HG03575 (cell line): ENCODE results near the gene CCDC85C.

Experiments
- ATAC-seq: cut with Tn5 transposase; IDR thresholded peaks from one replicate; pipeline ENCODE4 v1.9.1; 2021; ENCODE audit not compliant: unreplicated experiment, insufficient number of reproducible peaks, low FRiP score; ENCODE audit errors: extremely low read depth

The CCDC85C gene

DNA sequence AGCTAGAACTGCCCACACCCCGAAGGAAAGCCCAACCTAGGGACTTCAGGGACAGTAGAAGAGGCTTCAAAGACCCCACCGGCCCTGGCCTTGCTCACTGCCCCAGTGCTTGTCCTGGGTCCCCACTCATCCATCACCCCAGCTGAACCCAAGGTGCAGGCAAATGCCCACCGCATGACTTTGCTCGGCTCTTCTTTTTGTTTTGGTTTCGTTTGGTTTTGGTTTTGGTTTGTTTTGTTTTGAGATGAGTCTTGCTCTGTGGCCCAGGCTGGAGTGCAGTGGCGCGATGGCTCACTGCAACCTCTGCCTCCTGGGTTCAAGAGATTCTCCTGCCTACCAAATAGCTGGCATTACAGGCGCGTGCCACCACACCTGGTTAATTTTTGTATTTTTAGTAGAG, 9.0 kb downstream of the CCDC85C start:
- ATAC-seq, result peak; percentile 85

DNA sequence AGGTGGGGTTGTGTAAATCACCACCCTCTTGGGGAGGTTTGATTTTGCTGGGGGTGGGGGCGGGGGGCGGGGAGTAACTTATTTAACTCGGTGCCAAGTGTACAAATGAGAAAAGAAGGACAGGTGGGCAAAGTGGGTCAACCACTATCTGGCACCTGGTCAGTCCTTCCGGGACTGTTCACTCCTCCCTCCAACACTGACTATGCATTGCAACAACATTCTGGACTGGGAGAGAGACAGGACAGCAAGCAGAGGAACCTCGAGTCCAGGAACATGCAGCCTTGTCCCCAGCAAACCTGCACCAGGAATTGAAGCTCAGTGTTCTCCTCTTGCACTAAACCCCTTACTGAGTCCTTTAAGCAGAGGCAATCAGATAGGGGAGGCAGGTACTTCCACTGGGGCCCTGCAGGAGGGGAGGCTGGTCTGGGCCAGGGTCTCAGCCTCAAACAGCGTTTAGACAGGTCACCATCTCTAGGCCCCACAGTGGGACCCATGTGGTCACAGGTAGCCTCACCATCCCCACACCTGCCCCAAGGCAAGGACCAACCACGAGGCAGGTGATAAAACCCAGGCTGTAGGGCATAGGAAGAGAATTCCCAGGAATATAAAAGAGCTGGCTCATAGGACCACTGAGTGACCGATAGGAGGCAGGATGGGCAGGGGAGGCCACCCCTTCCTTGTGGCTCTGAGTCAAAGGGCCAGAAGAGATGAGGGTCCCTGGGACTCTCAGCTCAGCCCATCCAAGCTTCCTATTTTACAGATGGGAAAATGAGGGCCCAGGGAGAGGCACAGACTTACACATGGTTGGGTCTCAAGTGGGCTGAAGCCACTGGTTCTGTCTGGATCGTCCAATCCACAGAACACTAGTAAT, 9.8 kb downstream of the CCDC85C start:
- ATAC-seq, result no peak

DNA sequence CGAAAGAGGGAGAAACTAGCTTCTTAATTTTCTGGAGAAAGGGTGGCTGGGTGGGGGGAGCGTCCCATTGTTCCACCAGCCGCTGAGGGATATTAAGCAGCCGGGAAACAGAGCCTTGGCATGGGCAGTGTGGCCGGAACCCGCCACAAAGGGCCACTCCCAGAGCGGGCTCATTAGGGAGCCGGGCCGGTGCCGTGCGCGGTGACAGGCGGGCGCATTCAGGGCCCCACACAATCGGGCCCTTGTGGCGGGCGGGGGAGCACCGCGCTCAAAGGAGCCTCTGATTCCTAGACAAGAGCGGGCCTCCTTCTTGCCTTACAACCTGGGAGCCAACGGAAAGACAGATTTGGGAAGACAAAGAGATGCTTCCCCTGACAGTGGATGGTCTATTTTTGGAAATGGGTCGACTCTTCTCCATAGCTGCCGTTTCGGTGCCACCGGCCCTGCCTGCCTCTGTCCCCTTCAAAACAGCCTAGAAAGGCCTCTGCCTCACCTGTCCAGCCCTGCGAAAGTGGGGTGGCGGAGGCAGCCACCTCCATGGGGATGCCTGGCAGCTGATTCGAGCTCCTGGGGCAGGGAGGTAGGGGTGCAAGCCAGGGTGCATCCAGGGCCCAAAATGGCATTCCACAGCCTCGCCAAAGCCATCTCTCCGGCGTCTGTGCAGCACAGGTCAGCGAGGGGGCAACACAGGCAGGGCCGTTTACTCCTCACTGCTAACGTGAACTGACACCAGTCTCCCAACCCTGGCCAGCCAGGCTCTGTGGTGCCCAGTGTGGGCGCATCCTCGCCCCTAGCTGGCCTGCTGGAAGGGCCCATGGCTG, 10.9 kb downstream of the CCDC85C start:
- ATAC-seq, result no peak

DNA sequence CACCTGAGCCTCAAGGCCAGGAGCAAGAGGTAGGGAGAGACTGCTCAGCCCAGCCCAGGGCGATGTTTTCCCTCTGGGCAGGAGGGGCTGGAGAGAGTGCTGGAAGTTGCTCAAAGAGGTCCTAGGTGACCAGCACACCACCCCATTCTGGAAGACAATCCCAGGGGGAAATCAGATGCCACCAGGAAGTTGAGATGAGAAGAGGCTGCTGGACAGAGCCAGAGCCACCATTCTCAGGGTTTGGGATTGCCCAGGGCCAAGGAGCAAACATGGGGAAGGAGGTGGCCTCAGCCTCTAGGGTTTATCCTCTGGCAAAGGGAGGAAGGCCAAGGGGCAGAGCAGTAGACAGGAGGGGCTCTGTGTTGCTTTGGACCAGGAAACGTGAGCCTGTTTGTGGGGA, 11.6 kb downstream of the CCDC85C start:
- ATAC-seq, result no peak

DNA sequence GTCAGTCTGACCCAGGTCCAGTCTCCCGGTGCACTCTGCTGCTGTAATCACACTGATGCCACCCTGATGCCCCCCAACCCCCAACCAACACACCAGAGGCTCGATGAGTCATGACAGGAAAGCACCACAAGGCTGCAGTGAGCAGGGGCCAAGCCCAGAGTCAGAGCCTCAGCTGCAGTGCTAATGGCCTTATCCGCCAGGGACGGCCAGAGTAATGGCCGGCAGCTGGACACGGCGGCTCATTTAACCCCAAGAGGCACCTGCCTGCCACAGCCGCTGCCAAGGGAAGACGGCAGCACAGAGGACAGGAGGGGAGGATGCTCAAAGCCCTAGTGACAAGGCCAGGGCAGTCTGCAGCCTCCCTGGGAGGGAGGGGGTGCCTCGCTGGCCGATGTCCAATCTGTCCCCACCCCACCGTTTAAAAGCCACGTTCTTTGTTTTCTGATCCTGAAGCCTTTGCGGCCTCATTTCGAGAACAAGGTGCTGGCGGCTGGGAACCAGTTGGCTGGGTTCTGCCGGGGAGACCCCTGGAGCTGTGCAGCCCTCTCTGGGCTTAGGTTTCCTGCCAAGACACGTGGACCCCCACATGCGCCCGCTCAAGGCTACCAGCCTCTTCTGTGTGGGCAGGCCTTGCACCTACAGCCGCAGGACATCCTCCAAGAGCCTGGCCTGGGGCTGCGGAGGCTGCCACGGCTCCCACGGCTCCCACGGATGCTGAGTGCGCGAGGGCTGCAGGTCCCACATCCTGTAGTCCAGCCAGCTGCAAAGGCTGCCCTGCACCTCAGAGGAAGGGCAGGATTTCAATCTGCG, 13.1 kb downstream of the CCDC85C start:
- ATAC-seq, result no peak

DNA sequence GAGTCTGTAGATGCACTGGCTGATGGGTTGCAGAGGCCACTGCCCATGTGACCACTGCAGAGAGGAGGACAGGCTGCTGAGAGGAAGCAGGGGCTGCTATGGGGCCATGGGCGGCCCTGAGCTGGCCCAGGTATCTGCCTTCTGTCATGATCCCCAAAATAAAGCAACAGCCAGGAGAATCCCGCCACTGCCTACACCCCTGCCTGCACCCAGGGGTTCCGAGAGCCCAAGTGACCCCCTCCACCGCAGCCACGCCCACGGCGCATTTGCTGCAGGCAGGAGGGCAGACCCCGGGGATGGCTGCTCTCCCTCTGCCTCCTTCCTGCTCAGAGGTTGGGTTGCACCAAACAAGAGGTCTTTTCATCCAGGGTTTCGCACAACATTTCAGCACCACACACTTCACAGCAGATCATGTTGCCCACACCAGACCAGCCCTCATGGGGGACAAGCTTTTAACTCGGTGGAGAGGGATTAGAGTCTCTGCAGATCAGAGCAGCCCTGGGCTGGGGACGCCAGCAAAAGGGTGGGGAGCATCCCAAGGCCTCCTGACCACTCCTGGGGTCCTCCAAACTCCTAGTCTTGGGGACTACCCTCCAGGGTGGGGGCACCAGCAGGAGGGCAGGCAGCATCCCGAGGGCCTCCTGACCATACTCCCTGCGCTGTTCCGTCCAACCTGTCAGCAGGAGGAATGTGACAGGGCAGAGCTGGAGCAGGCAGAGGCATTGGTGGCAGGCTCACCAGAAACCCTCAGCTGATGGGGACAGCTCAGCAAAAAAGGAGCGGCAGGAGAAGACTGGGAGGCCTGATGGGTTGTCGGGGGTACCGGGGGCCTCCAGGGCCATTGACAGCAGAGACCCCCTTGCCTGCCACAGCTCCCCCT, 14.1 kb downstream of the CCDC85C start:
- ATAC-seq, result no peak

DNA sequence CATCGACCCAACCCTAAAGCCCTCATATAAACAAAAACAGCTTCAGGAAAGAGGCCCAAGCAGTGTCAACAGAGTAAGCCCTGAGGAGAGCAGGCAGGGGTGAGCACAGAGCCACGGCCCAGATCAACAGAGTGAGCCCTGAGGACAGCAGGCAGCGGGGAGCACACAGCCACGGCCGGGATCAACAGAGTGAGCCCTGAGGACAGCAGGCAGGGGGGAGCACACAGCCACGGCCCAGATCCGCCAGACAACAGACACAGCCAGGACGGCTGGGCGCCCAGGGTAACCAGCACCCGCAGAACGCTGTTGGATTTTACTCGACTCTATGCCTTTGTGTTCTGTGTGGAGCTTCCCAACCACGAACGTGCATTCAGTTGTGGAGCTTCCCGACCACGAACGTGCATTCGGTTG, 15.0 kb downstream of the CCDC85C start:
- no peak for ATAC-seq

DNA sequence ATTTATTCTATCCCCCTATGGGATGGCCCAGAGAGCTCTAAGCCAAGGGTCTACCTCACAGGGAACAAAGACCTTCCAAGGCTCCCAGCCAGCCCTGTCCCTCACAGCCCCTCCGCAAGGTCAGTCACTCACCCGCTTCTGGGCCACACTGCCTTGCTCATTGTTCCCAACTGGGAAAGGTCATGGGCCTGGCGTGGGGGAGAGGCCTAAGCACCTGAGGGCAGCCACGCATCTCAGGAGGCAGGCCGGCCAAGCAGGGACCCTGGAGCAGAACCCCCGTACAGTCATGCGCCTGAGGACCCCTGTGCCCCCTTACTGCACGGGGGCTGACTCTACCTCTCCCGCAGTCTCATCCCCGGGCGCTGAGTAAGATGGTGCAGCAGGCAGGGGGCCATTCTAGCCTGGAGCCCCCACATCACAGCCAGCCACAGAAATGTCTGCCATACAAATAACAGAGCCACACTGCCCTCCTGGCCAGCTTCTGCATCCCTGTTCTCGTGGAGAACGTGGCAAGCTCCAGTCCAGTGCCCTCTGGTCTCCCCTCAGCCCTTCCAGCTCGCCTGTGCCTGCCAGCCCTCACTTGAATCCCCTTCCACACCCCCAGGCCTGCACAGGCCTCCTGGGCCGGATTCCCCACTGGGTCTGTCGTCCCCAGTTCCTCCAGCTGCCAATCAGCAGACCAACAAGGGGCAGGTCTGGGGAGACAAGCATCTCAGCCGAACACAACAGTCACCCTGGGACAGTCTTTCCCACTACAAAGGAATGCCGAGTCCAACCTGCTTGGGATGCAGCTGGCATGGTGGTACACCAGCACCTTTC, 16.3 kb downstream of the CCDC85C start:
- ATAC-seq, result no peak

DNA sequence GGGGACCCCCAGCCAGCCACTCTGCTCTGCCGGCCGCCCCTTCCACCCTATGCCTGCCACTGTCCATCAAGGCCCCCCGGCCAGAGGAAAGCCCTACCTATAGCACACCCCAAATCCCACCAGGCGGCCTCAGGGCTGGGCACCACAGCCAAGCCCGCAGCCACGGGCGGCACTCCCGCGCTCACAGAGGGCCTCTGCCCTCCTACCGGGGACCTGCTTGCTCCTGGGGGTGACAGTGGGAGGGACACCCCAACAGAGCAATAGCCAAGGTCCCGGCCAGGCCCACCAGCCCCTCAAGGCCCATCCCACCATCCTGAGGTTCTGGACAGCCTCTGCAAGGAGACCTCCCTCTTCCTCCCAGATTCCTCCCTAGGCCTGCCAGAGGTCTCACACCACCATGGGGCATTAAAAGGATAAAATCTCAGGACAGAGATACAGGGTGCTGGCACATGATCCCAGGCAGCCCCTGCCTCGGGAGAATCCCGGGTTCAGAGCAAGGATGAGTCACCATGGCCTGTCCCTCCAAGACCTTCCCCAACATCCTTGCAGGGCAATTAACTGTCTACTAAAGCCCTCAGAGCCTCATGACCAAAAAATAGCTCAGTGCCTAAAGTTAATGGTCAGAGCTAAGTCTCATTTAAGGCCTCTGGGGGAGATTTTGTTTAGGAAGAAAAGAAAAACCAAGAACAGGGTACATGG, 17.1 kb downstream of the CCDC85C start:
- no peak for ATAC-seq

DNA sequence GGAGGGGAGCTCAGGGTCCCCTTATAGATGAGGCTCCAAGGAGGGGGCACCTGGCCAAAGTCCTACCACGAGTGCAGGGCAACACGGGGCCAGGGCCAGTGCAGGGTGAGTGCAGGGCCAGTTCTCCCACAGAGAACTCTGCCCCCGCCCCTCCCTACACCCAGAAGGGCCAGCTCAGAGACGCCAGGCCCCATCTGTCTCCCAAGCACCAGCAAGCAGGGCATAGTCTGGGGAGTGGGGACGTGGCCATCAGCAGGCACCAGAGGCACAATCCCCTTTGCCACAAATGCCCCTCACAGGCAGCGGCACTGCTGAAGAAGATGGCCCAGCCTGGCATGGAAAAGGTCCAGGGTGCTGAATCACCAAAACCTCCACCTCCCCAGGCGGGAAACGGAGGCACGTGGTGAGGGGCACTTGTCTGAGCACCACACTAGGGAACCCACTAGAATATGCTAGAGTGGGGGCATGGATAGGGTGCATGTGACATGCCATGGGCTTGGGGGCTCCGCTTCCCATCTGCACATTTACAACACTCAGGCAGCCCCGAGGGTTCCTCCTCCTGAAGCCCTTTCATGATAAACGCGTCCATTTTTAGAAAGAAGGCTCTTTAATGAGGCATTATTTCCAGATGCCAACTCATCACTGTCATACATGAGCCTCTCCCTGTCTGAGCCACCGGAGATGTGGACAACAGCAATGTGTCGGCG, 17.8 kb downstream of the CCDC85C start:
- ATAC-seq, result no peak

DNA sequence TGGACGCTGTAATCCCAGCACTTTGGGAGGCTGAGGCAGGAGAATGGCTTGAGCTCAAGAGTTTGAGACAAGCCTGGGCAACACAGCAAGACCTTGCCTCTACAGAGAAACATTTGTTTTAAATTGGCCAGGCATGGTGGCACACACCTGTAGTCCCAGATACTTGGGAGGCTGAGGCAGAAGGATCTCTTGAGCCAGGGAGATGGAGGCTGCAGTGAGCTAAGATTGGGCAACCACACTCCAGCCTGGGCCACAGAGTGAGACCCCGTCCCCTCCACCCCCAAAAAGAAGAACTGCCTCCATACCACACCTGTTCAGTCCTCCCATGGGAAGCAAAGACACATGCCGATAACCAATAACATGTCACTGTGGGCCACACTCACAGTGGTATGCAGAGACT, 19.2 kb downstream of the CCDC85C start:
- ATAC-seq, result no peak

DNA sequence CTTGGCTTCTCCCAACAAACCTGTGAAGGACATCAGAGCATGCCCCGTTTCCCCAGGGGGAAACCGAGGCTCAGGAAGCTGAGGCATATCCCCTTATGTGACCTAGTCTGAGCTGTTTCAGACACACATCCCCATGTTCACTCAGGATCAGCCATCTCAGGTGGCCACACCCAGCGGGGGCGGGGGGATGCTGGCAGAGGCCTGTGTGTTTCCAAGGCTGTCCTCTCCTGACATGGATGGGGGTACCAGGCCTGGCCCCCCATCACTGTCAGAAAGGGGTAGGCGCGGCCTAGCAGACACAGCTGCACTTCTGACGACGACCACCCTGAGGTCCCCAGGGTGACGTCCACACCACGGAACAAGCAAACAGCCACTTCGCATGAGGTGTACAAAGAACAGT, 22.1 kb downstream of the CCDC85C start:
- ATAC-seq, result no peak

DNA sequence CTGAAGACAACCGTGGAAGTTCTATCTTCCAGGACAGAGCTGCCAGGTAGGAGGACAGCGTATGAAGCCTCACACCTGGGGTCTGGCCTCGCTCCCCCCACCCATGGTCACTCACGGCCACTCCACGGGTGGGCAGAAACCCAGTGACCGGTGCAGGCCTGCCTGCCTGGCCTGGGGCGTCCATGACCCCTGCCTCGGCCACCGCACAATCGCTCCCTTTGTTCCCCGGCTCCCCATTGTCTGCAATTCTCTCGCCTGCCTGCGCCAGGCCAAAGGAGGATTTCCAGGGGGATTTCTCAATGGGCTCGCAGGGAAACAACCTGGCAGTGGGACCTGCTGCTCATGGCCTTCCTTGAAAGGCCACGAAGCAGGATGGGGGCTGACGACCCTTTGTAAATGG, 22.6 kb downstream of the CCDC85C start:
- ATAC-seq, result no peak

DNA sequence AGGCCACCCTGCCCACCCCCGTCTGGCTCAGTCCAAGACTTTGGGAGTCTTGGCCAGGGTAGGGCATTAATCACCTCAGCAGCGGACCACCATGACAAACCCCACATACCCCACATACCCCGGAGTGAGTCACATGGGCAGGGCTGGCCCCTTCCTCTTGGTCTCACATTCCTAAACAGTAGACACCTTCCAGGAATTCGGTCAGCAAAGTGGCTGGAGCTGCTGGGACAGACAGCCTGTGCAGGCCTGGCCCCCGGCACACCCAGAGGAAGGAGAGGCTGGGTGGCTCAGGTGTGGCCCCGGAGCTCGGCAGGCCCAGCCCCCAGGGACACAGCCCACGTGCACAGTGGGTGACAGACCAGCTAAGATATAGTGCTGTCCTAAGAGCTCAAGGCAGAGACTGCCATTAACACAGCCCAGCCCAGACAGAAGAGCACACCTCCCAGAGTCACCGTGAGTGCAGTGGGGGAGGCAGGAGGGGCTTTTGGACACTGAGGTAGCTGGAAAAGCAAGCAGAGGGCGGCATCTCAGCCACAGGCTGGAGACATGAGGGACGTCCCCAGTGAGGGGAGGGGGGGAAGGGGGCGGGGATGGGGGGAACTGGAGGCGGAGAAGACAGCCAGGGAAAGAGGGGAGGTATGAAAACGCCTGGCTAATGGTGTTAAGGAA, 24.0 kb downstream of the CCDC85C start:
- no peak for ATAC-seq

DNA sequence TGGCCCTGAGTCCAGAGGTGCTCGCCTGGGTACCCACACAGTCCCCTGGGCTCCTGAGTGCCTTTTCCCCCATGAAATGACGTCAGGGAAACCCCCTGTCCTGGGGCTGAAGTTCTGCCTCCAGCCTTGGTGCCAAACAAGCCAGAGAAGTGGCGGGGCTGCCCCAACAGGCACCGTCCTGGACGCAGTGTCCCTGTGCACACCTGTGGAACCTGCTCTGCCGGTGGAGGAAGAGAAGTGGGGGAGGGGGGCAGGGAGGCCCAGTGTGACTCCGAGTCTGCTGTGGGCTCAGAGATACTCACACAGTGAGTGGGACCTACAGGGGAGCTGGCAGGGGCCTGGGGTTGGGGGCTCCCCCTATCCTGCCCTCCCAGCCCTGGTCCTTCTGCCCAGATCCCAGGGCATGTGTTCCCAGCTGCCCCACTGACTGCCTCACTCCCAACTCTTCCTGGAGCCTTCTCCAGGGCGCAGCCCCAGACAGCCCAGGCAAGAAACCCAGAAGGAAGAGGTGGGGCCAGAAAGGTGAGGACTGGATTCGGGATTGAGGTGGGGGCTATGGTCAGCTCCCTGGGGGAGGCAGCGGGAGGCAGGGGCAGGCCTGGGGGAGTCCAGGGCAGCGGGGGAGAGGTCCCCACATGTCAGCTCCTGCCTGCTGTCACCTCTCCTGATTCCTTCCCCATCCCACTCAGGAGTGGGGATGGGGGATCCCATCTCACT, 24.7 kb downstream of the CCDC85C start:
- ATAC-seq, result no peak
